ENCODE results near the gene CMC2.

The CMC2 gene

DNA sequence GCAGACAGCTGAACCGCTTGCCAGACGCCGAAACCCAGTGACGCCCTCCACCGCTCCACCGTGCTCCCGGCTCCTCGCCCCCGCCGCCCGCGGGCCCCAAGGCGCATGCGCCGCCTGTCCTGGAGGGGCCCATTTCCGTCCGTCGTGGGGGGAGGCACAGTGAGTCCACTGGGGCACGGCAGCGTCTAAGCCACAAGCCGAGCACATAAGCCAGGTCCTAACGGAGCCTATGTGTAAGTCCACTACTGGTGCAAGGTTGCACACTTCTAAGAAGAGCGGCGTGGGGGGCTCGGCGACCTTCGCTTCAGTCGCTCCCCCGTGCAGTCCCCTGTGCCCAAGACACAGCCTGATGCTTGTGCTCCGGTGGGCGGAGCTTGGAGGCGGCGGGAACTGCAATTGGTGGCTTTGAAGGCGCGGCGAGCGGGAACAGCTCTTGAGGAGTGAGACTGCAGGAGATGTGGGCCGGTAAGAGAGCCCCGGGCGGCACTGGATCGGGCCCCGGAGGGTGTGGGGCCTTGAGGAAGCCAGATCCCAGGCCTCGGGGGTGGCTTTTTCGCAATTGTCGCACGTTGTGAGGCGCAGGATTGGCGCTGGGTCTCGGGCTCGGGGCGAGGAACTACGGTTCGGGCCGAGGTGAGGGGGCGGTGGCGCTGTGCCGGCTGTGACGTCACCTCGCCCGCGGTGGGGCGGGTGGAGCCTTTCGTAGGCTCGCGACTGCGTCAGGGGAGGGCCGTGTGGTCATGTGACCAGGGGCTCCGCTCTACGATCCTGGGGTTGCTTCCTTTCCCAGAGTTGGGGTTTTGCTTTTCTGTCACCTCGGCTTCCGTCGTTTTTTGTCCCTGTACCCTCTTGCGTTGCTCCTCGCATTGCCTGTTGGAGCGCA is at the start of gene CMC2, which contains the start of gene CENPN:
TSS of gene CMC2 (minus strand) at position 73 of the 883 bp plus-strand sequence. CDS start 9,491 bp downstream, outside the sequence.
TSS of gene CENPN (plus strand) at position 402 of the 883 bp plus-strand sequence. CDS start 4,726 bp downstream, outside the sequence.
- DNase-seq (ENCODE audit: low spot score), result peak; percentile 98

DNA sequence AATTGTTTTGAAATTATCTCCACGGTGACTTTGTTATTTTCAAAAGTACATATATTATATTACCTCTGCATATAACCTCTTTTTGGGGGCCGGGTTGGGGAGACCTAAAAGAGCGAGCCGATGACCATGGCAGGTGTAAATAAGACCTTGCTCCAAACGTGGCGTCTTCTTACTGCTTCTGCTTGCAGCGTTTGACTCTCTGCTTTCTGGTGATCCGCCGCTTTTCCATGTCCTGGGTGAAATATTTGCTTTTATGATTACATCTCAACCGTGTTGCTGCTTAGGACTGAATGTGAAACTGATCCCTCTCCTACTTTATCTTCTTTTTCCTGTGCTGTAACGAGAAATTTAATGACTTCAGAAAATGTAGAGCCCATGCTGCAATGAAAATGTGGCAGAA is 47.1 kb upstream of the CMC2 start:
- DNase-seq (ENCODE audit: low spot score), result no peak

DNA sequence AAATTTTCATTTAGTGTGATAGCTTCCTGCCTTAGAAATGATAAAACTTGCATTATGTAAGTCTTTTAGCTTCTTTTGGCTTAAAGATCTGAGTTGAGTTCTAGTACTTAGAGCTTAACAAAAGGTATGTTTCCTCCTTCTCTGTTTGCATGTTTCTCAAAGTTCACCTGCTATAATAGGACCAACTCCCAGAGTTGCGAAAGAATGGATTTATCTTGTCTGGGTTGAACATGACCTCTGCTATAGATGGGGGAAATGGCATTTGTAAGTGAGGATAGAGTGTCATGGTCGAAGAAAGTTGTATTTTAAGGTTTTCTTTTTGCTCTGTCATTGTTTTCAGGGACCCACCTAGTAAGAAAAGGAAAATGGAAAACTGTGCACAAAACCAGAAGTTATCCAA is 36.1 kb upstream of the CMC2 start:
- no peak for DNase-seq (ENCODE audit: low spot score)

DNA sequence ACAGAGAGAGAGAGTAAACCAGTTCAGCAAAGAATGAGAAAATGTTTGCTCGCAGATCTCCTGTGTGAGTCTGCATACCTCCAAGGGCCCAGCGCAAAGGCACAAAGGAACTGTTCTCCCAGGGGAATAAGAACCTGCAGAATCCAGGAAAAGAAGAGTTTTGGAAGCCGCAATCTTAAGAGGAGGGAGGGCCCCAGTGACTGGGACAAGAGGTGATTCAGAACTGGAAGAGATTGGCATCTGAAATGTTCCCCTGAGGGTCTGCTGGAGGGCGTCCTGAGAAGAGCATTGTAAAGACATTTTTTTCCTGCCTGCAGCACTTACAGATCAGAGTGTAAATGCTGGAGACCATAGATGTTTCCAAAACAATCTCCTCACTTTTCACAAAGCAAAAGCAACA is 35.0 kb upstream of the CMC2 start:
- DNase-seq (ENCODE audit: low spot score), result no peak

DNA sequence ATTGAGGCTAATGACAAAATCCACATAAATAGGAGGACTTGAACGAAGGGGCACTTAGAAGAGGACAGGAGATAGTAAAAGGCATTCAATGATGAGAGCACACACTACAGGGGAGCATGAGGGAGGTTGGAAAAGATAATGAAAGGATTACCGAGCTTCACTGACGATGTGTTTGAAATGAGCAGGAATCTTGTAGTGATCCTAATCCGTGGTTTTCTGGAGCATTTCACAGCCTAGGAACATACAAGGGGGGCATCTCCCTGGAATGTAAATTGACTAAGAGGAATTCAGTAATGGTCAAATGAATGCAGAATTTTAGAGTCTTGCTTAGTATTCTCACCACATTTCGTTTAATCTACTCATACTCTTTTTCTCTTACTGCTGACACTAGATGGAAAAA is 34.2 kb upstream of the CMC2 start:
- DNase-seq (ENCODE audit: low spot score), result no peak

DNA sequence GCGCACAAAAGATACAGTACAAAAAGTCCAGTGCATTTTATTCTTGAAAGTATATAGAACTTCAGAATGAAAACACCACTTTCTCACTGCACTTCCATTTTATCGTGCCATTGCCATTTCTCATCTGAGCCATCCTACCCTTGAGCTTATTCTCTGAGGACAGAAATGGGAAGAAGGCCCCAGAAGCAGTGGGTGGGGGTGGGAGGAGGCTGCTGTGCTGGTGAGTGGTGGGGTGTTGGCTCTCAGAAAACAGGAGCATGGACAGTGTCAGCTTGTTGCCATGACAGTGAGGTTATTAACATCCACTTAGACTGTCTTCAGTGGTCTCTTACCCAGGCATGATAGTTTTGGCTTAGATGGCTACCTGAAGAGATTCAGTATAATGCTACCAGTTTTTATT is 33.4 kb upstream of the CMC2 start:
- DNase-seq (ENCODE audit: low spot score), result no peak

DNA sequence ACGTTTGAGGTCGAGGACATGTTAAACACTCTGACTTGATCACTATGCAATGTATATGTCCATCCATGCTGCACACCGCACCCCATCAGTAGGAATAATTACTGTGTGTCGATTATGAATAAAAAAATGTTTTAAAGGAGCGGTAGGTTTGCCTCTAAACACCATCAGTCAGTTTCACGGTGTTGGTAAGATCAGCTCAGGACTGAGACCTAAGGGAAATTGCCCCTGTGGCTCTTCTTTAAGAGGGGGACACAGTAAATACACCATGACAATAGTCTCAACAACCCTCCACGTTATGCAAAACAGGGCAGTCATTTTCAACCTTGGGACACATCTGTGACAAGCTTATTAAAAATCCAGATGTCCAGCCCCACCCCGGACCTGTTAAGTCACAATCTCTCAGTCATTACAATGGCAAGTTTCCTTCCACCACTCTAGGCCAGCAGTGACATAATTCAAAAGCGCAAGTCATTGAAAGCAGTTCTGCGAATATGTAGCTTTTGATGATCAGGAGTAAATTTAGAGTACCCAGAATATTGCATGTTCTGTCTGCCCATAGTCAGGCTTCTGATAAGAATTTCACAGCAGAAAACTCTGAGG is 30.2 kb upstream of the CMC2 start:
- no peak for DNase-seq (ENCODE audit: low spot score)

DNA sequence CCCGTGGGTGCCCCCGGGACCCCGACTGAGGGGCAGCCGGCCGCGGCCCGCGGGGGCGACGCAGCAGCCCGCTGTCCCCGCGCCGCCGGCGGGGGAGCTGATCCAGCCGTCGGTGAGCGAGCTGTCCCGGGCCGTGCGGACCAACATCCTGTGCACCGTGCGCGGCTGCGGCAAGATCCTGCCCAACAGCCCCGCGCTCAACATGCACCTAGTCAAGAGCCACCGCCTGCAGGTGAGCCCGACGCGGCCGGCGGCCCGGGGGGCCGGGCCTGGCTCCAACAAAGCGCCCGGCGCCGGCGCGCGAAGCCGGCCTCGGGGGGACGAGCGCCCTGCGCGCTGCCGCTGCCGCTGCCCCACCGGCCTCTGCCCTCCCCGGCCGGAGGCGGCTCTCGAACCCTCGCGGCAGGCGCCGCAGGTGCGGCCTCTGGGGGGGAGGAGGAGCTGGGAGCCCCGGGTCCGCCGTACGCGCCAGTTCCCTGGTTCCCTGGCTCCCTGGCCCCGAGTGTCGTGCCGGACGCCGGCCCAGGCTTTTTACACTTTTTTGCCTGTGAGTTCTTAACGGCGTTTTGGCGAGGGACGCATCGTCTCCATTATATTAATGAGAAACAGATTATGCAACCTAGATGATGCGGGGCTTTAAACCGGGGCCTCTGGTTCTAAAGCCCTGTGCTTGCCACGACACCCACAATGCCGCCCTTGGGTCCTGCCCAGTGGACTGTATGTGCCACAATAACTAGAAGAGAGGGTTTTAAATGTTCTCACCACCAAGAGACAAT is 29.5 kb upstream of the CMC2 start:
- DNase-seq (ENCODE audit: low spot score), result no peak

DNA sequence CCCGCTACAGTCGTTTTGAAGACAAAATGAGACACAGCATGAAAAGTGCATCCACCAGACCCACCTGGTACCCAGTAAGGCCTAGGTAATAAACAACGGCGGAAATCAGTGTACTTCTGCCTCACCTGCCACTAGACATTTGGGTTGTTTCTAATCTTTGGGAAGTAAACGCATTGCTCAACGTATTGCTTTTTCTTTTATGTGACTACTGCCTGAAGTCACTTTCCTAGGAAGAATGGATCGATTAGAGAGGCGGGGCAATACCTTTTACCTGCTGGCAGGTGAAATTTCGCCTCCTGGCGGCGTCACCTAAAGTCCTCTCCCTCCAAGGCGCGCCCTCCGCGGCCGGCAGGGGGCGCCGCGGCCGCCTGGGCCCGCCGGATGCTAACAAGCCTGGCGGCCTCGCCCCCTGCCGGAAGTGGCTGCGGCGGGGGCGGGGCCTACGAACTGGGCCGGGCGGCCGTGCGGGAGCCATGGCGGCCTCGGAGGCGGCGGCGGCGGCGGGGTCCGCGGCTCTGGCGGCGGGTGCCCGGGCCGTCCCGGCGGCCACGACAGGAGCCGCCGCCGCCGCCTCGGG is 28.8 kb upstream of the CMC2 start, which contains the start of gene ATMIN:
TSS of gene ATMIN (plus strand) at position 445 of the 577 bp plus-strand sequence. CDS start at position 474, 29 bp downstream.
- DNase-seq (ENCODE audit: low spot score), result peak; percentile 87

DNA sequence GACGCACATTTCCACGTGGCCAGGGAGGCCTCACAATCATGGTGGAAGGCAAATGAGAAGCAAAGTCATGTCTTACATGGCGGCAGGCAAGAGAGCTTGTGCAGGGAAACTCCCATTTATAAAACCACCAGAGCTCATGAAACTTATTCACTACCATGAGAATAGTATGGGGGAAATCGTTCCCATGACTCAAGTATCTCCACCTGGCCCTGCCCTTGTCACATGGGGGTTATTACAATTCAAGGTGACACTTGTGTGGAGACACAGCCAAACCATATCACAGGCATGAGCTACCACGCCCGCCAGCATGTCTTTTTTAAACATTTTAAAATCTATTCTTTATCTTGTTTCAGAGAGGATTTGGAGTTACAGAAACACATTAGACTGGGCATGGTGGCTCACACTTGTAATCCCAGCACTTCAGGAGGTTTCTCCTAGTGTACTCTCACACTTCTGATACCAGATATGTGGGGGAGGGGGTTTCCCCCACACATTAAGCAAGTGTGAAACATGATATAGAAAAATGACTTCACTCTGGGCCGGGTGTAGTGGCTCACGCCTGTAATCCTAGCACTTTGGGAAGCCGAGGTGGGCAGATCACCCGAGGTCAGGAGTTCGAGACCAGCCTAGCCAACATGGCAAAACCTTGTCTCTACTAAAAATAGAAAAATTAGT is 23.4 kb upstream of the CMC2 start:
- no peak for DNase-seq (ENCODE audit: low spot score)

DNA sequence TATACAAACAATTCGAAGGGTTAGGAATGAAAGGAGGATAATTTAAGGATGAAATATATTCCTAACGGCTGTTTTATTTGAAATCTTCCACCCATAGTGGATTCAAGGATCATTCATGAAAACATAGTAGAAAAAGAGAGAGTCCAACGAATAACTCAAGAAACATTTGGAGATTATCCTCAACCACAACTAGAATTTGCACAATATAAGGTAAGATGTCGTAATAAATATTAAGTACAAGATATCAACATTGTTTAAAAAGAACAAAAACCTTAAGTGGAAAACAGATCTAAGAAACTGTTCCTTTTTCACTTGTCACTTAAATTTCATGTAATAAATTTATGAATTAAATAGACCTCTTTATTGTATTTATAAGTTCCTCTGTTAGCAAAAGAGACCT is 19.7 kb upstream of the CMC2 start:
- DNase-seq (ENCODE audit: low spot score), result no peak

DNA sequence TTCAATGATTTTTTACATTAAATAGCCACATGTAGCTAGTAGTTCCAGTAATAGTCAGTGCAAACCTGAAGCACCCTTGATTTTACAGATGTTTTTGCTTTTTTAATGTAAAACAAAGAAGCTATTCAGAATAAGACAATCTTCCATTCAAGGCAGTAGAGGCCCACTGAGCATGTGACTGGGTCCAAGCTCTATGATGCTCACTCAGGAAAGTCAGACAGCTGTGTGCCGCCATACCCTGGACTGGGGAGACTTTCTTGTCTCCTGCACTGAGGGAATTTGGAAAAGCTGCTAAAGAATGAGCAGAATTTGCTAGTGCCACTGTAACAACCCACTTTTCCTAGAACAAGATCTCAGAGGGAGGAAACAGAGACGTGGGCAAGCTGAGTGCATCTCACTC is 11.8 kb upstream of the CMC2 start:
- DNase-seq (ENCODE audit: low spot score), result no peak

DNA sequence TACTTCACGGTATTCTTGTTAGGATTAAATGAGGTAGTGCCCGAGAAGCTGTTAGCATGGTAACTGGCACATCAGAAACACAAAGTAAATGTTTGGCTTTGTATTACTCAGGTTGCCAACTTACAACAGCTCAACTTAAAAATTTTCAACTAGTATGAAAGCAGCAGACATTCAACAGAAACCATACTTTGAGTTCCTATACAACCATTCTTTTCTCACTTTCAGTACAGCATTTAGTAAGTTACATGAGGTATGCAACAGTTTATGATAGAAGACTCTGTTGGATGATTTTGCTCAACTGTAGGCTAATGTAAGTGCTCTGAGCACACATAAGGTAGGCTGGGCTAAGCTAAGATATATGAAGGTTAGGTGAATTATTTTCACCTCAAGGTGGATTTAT is 8.0 kb upstream of the CMC2 start:
- no peak for DNase-seq (ENCODE audit: low spot score)

DNA sequence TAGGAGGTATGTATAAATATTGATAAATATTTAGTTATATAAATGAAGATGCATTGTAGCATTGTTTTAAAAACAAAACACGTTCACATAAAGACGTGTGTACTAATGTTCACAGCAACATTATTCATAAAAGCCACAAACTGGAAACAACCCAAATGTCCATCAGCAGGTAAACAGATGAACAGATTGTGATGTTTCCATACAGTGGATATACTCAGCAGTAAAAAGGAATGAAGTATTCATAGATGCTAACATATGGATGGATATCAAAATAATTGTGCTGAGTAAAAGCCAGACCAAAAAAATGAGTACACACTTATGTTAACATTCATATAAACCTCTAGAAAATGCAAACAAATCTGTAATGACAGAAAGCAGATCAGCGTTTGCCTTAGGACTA is 6.3 kb upstream of the CMC2 start:
- DNase-seq (ENCODE audit: low spot score), result no peak

DNA sequence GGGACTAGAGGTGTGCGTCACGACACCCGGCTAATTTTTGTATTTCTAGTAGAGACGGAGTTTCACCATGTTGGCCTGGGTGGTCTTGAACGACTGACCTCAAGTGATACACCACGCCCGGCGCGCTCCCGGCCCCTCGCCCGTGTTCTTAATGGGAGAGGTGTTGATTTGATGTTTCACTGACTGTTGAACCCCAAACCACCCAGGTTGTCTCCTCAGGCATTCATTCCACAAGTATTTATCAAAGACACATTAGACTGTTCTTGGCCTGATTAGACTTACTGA is 1.8 kb upstream of the CMC2 start:
- no peak for DNase-seq (ENCODE audit: low spot score)

DNA sequence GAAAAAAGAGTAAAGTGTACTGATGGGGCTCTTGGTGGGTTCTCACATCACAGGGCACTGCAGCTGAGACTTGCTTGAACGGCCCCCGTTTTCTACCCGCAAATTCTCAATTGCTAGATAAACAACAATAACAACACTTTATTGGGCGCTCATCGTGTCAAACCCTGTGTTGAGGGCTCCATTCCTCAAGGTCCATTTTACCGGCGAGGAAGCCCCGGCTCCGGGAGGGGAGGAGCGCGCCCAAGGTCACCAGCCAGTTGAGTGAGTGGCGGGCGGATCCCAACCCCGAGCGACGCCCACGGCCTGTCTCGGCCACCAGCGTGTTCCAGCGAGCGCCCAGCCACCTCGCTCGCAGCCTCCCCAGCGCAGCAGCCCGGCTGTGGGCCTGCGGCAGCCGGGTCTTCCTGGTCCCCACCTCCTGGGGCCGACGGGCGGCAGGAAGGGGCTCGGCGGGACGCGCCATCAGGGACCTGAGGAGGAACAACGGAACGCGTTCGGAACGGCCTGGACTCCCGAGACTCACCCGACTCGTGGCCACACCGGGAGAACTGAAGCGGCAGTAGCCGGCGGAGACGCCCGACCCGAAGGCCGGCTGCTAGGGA is 373 bp downstream of the CMC2 start:
- peak; percentile 56 for DNase-seq (ENCODE audit: low spot score)

DNA sequence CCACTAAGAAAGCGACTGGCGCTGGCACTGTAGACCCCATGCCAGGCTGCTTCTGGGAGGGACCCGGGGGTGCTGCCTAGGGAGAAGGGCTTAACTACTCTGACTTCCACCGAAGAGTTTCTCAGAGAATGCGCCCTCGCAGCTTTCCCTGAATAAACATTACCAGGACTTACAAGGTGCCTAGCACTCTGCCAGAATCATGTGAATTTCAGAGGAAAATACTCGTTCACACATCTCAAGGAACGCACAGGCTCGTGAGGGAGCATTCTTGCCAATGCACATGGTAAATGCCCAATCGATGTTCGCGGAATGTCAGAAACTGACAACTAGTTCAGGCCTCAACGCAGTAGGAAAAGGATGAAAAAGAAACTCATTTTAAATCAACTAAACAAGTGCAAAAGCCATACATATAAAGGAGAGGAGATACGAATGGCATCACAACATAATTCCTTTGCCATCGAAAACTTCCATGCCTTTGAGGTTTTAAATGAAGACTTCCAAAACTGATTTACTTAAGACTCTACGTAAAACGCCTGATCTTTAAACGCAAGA is 999 bp downstream of the CMC2 start:
- no peak for DNase-seq (ENCODE audit: low spot score)

DNA sequence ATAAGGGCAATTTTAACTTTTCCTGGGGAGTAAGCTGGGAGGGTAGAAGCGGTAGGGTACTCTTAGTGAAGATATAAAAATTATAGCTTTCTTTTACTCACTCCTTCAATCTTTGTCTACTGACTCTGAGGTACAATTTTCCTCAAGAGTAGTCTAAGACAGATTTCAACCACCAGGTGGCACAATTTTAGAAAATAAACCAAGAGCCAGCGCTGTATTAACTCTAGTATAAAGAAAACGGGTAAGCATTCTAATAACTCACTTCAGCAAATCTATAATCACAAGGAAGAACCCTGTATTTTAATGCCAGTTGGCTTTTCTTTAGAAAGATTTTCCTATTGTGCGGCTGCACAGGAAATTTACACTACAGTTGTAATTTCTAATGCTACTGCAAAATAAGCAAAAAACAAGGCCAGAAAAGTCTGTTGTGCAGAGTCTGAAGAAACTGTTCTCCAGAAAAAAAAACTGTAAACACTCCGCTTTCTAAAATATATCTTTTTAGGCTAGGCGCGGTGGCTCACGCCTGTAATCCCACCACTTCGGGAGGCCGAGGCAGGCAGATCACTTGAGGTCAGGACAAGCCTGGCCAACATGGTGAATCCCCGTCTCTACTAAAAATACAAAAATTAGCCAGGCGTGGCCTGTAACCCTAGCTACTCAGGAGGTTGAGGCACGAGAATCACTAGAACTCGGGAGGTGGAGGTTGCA is 1.9 kb downstream of the CMC2 start:
- peak; percentile 64 for DNase-seq (ENCODE audit: low spot score)

DNA sequence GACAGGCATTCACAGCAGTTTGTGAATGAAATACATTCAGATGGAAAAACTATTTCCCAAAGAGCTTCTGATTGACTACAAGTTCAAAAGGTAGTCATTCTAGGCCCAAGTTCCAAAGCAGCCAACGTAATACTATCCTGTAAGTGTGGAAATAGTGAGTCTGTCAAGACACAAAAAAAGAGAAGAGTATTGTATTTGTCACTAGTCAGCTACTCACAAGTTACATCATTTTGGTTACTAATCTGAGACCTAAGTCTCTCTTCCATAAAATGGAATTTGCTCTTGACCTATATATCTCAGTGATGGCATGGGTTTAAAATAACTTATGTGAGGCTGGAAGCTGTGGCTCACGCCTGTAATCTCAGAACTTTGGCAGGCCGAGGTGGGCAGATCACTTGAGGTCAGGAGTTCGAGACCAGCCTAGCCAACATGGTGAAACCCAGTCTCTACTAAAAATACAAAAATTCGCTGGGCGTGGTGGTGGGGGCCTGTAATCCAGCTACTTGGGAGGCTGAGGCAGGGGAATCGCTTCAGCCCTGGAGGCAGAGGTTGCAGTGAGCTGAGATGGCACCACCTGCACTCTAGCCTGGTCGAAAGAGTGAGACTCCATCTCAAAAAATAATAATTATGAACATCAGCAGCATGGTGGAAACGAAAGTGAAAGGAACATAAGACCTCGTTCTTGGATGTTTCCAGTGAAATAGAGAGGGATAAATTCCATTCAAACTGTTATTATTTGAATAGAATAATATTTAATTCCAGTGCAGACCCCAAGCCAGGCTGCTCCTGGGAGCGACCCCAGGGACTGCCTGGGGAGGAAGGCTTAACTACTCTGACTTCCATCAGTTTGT is 2.9 kb downstream of the CMC2 start:
- no peak for DNase-seq (ENCODE audit: low spot score)

DNA sequence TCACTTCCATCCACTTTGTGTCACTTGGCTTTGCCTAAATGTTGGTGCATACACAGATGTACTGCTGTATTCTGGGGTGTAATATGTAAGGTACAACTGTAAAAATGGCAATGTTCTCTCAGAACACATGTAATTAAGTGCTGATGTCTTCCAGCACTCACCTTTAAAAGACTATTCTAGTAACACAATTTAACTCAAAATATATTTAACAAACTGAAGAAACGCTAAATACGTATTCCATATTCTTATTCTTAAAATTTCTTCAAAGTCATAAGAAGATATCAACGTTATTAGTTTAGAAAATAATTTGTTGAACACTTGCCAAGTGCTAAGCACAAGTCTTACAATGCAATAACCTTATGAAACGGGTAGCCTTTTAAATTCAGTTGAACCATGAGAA is 3.6 kb downstream of the CMC2 start:
- DNase-seq (ENCODE audit: low spot score), result no peak

Measured in CD4-positive, alpha-beta T cell treated with Interleukin-6 at 100 ng/mL for 8 hours (primary cell).